A549 treated with AZD9567 at 1 μM for 4 hours (cell line): ENCODE data around the gene CHST2. TPM values are rescaled to one million over a fixed set of nuclear protein-coding genes. Genes with fewer than 3 reads are reported as not detected.

Experiments
- total RNA-seq: library from RNA; stranded (reverse); fragments of 200-300 nt; extraction: Qiagen RNA extraction; gene quantifications from 5 replicates; pipeline ENCODE4 v1.2.3, GENCODE V29; 2022; ENCODE audit not compliant: insufficient read depth

CHST2 gene, protein sequence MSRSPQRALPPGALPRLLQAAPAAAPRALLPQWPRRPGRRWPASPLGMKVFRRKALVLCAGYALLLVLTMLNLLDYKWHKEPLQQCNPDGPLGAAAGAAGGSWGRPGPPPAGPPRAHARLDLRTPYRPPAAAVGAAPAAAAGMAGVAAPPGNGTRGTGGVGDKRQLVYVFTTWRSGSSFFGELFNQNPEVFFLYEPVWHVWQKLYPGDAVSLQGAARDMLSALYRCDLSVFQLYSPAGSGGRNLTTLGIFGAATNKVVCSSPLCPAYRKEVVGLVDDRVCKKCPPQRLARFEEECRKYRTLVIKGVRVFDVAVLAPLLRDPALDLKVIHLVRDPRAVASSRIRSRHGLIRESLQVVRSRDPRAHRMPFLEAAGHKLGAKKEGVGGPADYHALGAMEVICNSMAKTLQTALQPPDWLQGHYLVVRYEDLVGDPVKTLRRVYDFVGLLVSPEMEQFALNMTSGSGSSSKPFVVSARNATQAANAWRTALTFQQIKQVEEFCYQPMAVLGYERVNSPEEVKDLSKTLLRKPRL
- total RNA-seq, result 0.56 to 1.2 TPM (median 0.93 TPM) in 5 replicates

DNA sequence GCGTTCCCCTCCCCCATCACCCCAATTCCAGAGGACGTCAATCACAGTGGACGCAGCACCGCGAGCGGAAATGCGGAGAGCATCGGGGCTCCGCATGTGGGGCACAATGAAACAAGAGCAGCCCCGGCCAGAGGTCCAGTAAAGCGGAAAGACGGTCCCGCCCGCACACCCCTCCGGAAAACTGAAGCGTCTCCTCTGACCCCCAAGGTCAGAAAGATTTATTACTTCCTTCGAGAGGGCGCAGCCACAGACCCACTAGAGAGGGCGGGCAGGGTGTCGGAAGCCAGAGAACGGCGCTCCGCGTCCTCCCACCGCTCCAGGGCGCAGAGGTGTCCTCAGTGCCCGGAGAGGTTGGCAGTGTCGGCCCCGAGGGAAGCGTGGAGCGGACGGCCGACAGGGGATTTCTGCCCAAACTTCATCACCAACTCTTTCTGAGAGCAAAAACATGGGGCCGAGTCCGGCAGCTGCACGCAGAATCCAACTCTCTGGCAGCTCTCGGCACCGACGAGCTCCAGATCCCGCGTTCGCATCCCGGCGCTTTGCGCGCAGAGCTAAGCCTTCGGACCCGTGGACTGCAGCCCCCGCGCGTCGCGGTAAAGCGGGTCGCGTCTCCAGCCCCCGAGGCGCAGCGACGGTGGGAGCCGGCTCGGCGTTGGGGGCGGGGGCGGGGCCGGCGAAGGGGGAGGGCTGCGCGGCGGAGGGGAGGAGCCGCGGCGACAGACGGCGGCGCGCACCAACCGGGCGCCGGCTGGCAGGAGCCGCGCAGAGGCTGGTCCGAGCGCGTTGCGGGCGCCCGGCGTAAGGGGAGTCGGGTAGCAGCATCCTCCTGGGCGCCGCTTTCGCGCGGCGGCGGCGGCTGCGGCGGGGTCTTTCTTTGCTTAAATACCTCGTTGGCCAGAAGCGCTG is at the start of gene CHST2:
Gene CHST2 (plus strand): TSS at position 763 of the 906 bp plus-strand sequence. CDS start 1,046 bp downstream, outside the sequence.

Other genes with a start within 250 kb of the CHST2 start
- gene PCOLCE2, start 230.7 kb upstream of the CHST2 start, total RNA-seq, result 23.4 to 52.5 TPM (median 27.2 TPM) in 5 replicates
- gene PAQR9, start 156.1 kb upstream of the CHST2 start, total RNA-seq, result 1.8 to 2.4 TPM (median 2.2 TPM) in 5 replicates
- gene U2SURP, start 118.2 kb upstream of the CHST2 start, total RNA-seq, result 73.9 to 128 TPM (median 93.0 TPM) in 5 replicates